Measurements from ENCODE around the gene CRB2.

- TF ChIP-seq CREB1 (IDR thresholded peaks at IDR 0.05; ENCODE audit: low read depth), result no peak
- no peak for TF ChIP-seq YY1 (IDR thresholded peaks at IDR 0.05; ENCODE audit: low read depth)
- TF ChIP-seq REST (IDR thresholded peaks at IDR 0.05; ENCODE audit: low read depth), result no peak
- TF ChIP-seq ZBTB7A (IDR thresholded peaks at IDR 0.05; ENCODE audit: low read depth), result no peak
- no peak for TF ChIP-seq TAF1 (IDR thresholded peaks at IDR 0.05; ENCODE audit: low read depth)
- TF ChIP-seq EP300 (IDR thresholded peaks at IDR 0.05; ENCODE audit: borderline replicate concordance), result no peak
- no peak for TF ChIP-seq EGR1 (IDR thresholded peaks at IDR 0.05)
- TF ChIP-seq NFIC (IDR thresholded peaks at IDR 0.05), result no peak
Measured at GRCh38 chr9:123350590-123351310, 5.2 kb upstream of the CRB2 start.
